B cell (primary cell): ENCODE results near the gene APBA2. TPM values are rescaled to one million over a fixed set of nuclear protein-coding genes. Genes with fewer than 3 reads are reported as not detected.

Experiments used
- ATAC-seq: fragments of 200-7000 bp; cut with Tn5 transposase; one replicate; pipeline ENCODE4 v1.10.0; 2021; ENCODE audit warnings: low read depth, mild to moderate bottlenecking, moderate number of reproducible peaks, moderate library complexity
- CTCF ChIA-PET: fragments of 350-600 bp; sonication (Branson Sonifier 250); formaldehyde crosslinking; loops from one replicate; lab custom pipeline; 2021; ENCODE audit warnings: antibody characterized with exemption, inconsistent platforms; lab: Charles Lee
- POLR2A ChIA-PET: fragments of 350-600 bp; sonication (Branson Sonifier 250); formaldehyde crosslinking; loops from one replicate; lab custom pipeline; 2021; ENCODE audit warnings: antibody characterized with exemption; lab: Charles Lee
- DNase-seq: peaks from one replicate; pipeline ENCODE4 v3.0.0; 2013
- H2AFZ ChIP-seq: 2 replicates; pipeline ENCODE4 v1.6.1; 2012; ENCODE audit warnings: mild to moderate bottlenecking, low read depth, low read length; ENCODE audit not compliant: insufficient read depth, poor library complexity, severe bottlenecking
- H3K27ac ChIP-seq, 2 donors: 1 replicate in 1 of 2; 2 replicates in 1 of 2; pipeline ENCODE4 v1.5.1; 2012 to 2013; ENCODE audit warnings: low read length in 2 of 2, mild to moderate bottlenecking in 2 of 2, moderate library complexity in 1 of 2
- H3K27me3 ChIP-seq, 4 experiments: fragments of 200-600 bp in 1 of 4; sonication (generic) in 1 of 4; replicated peaks in 1 of 4; 1 replicate in 2 of 4; 2 replicates in 2 of 4; pipeline versions ENCODE4 v1.6.1 to v1.7.0; 2013 to 2016; ENCODE audit warnings: low read length in 3 of 4, mild to moderate bottlenecking in 2 of 4, mixed read lengths in 1 of 4, moderate library complexity in 1 of 4; ENCODE audit not compliant: insufficient read depth in 4 of 4, control insufficient read depth in 3 of 4; ENCODE audit errors: control extremely low read depth in 1 of 4
- H3K36me3 ChIP-seq, 2 experiments: replicated peaks in 1 of 2; 1 replicate in 1 of 2; 2 replicates in 1 of 2; pipeline versions ENCODE4 v1.6.1 to v1.7.1; 2013; ENCODE audit warnings: low read length in 1 of 2; ENCODE audit not compliant: insufficient read depth in 2 of 2, control insufficient read depth in 1 of 2; ENCODE audit errors: control extremely low read depth in 1 of 2, extremely low read depth in 1 of 2
- H3K4me1 ChIP-seq, 2 donors: fragments of 200-600 bp in 1 of 2; sonication (generic) in 1 of 2; 1 replicate in 1 of 2; 2 replicates in 1 of 2; pipeline versions ENCODE4 v1.5.1 to v1.6.1; 2013 to 2017; ENCODE audit warnings: low read length in 2 of 2; ENCODE audit not compliant: control insufficient read depth in 2 of 2, insufficient read depth in 2 of 2
- H3K4me2 ChIP-seq: replicated peaks from 2 replicates; pipeline ENCODE3; 2012; ENCODE audit warnings: mild to moderate bottlenecking, low read depth, low read length; ENCODE audit not compliant: poor library complexity, severe bottlenecking
- H3K4me3 ChIP-seq, 5 experiments: fragments of 200-600 bp in 1 of 5; sonication (generic) in 1 of 5; 1 replicate in 3 of 5; 2 replicates in 2 of 5; pipeline versions ENCODE4 v1.5.1 to v1.7.0; 2011 to 2016; ENCODE audit warnings: low read length in 4 of 5, mild to moderate bottlenecking in 4 of 5, low read depth in 2 of 5, control low read depth in 1 of 5, moderate library complexity in 1 of 5; ENCODE audit not compliant: insufficient read depth in 1 of 5; ENCODE audit errors: control extremely low read depth in 1 of 5, extremely low read depth in 1 of 5
- H3K79me2 ChIP-seq: fragments of 200-600 bp; sonication (generic); one replicate; pipeline ENCODE4 v1.6.0; 2016; ENCODE audit warnings: low read length; ENCODE audit not compliant: control insufficient read depth, insufficient read depth
- H3K9ac ChIP-seq: fragments of 200-600 bp; sonication (generic); 2 replicates; pipeline ENCODE4 v1.6.1; 2017; ENCODE audit warnings: mild to moderate bottlenecking, low read length, moderate library complexity
- H3K9me3 ChIP-seq, 3 donors: one replicate each; pipeline versions ENCODE4 v1.6.1 to v1.7.1; 2013; ENCODE audit warnings: low read length in 2 of 3; ENCODE audit not compliant: control insufficient read depth in 2 of 3, insufficient read depth in 1 of 3; ENCODE audit errors: control extremely low read depth in 1 of 3
- H4K20me1 ChIP-seq: 2 replicates; pipeline ENCODE4 v1.6.0; 2012; ENCODE audit warnings: mild to moderate bottlenecking, low read length; ENCODE audit not compliant: insufficient read depth, control insufficient read depth, poor library complexity, severe bottlenecking
- H3K27ac Mint-ChIP-seq: one replicate; pipeline ENCODE4 v1.8.0; 2021; ENCODE audit warnings: mixed read lengths
- H3K27me3 Mint-ChIP-seq: one replicate; pipeline ENCODE4 v1.8.0; 2021; ENCODE audit warnings: mixed read lengths
- H3K4me1 Mint-ChIP-seq: one replicate; pipeline ENCODE4 v1.8.0; 2021; ENCODE audit warnings: mixed read lengths
- H3K4me3 Mint-ChIP-seq: one replicate; pipeline ENCODE4 v1.8.0; 2021; ENCODE audit warnings: mixed read lengths
- H3K9me3 Mint-ChIP-seq: one replicate; pipeline ENCODE4 v1.8.0; 2022; ENCODE audit warnings: mixed read lengths; ENCODE audit not compliant: insufficient read depth
- CTCF ChIP-seq: fragments of 200-600 bp; IDR thresholded peaks from one replicate; pipeline ENCODE4 v1.8.0; 2022; ENCODE audit warnings: antibody characterized with exemption, mild to moderate bottlenecking
- EZH2 ChIP-seq: IDR thresholded peaks from 2 replicates; pipeline ENCODE4 v1.6.1; 2012; ENCODE audit warnings: borderline replicate concordance, low read depth, mild to moderate bottlenecking, moderate library complexity, low read length; ENCODE audit not compliant: insufficient read depth, poor library complexity, severe bottlenecking
- WGBS: methylation state at CpG from one replicate; pipeline ENCODE4 v1.1.5; 2013; ENCODE audit warnings: missing lambda C conversion rate; ENCODE audit not compliant: insufficient coverage; 5-methylcytosine and 5-hydroxymethylcytosine counted together
- intact Hi-C: fragments of 100-400 bp; cut with micrococcal nuclease; formaldehyde crosslinking; loops from one replicate; pipeline ENCODE4 v1.10.0; 2022
- polyA plus RNA-seq: library from polyadenylated mRNA; depleted of rRNA; stranded (reverse); fragments of >200 nt; gene quantifications from 2 replicates; pipeline ENCODE4 v1.2.3, GENCODE V29; 2012
- total RNA-seq, 2 donors: library from RNA; stranded (reverse); fragments of 120-200 nt in 1 of 2; gene quantifications; 1 replicate in 1 of 2; 2 replicates in 1 of 2; pipeline versions ENCODE4 v1.2.3 to v1.2.4, GENCODE V29; 2013 to 2022

The APBA2 gene
- total and polyA plus RNA-seq, 2 donors (not counting 1 experiment from before 2014, with no cell fraction given) = 0.19 TPM; not detected in 1

GRCh38 chr15:28927043-28927442 lies 41.3 kb downstream of the APBA2 start:
- H3K79me2 ChIP-seq = no peaks in the 10 kb centered on the region
- Mint-ChIP-seq H3K4me1 (no peaks in the 10 kb centered on the region), H3K27me3 (peaks cover 4% of the 10 kb centered on the region), H3K27ac (no peak overlapping the region), H3K9me3 (no peaks in the 10 kb centered on the region), H3K4me3 (no peak overlapping the region)
- ATAC-seq = no peak
- H3K27ac ChIP-seq = no peak overlapping the region
- no peak for TF ChIP-seq EZH2
- TF ChIP-seq CTCF = no peak
- no peaks in the 10 kb centered on the region for H4K20me1 ChIP-seq
- WGBS = no CpG with 5 or more reads among the region's 5 CpGs
- H3K4me1 ChIP-seq = no peaks in the 10 kb centered on the region
- H3K36me3 ChIP-seq = no peaks in the 10 kb centered on the region
- POLR2A ChIA-PET = no interaction called here
- no peaks in the 10 kb centered on the region for H3K27me3 ChIP-seq
- H3K9ac ChIP-seq = no peak overlapping the region
- intact Hi-C loops = no loop called here
- CTCF ChIA-PET = no interaction called here
- no peak overlapping the region for H3K4me3 ChIP-seq
- H3K4me2 ChIP-seq = no peak overlapping the region
- DNase-seq = no peak
- peaks cover 0 to 20% (median 0%) of the 10 kb centered on the region in 3 donors for H3K9me3 ChIP-seq
- H2AFZ ChIP-seq = no peak overlapping the region

GRCh38 chr15:28929200-28929599 lies 43.4 kb downstream of the APBA2 start:
- H3K4me1 ChIP-seq = no peaks in the 10 kb centered on the region
- H3K4me2 ChIP-seq = no peak overlapping the region
- no peak overlapping the region for H3K9ac ChIP-seq
- no peak overlapping the region for H2AFZ ChIP-seq
- H3K27ac Mint-ChIP-seq = no peak overlapping the region
- H4K20me1 ChIP-seq = no peaks in the 10 kb centered on the region
- CTCF ChIA-PET = no interaction called here
- DNase-seq (no peak), ATAC-seq (no peak)
- H3K9me3 ChIP-seq = peaks cover 0 to 32% (median 0%) of the 10 kb centered on the region in 3 donors
- TF ChIP-seq CTCF (no peak), EZH2 (no peak)
- H3K27ac ChIP-seq = no peak overlapping the region
- POLR2A ChIA-PET = no interaction called here
- no peak overlapping the region for H3K4me3 Mint-ChIP-seq
- H3K4me1 Mint-ChIP-seq = no peaks in the 10 kb centered on the region
- H3K36me3 ChIP-seq = no peaks in the 10 kb centered on the region
- no peaks in the 10 kb centered on the region for H3K27me3 ChIP-seq
- no peak overlapping the region for H3K4me3 ChIP-seq
- intact Hi-C loops = no loop called here
- WGBS = 92% methylated on average over 10 of the region's 10 CpGs
- no peaks in the 10 kb centered on the region for H3K79me2 ChIP-seq
- H3K9me3 Mint-ChIP-seq = no peaks in the 10 kb centered on the region
- H3K27me3 Mint-ChIP-seq = peaks cover 4% of the 10 kb centered on the region
